HepG2 (cell line): ENCODE results near the gene CRYBA2. TPM values are rescaled to one million over a fixed set of nuclear protein-coding genes. Genes with fewer than 3 reads are reported as not detected.

ENCODE experiments used
- ERF ChIP-seq: IDR thresholded peaks from 2 replicates; pipeline ENCODE4 v1.6.1; 2018; ENCODE audit warnings: missing biosample characterization, missing genetic modification reagents
- RARA ChIP-seq: IDR thresholded peaks from 2 replicates; pipeline ENCODE4 v1.6.1; 2016; ENCODE audit warnings: missing genetic modification reagents, missing compliant biosample characterization
- RFX1 ChIP-seq: fragments of 450-650 bp; IDR thresholded peaks from 2 replicates; pipeline ENCODE4 v1.6.1; 2017
- RFX5 ChIP-seq: IDR thresholded peaks from 2 replicates; pipeline ENCODE4 v1.6.1; 2011; ENCODE audit warnings: low read depth, low read length, improper control_type of control experiment
- RXRA ChIP-seq: sonication (generic); formaldehyde crosslinking; IDR thresholded peaks from 2 replicates; pipeline ENCODE4 v1.5.1; 2020; ENCODE audit warnings: missing genetic modification reagents
- TBP ChIP-seq: sonication (generic); formaldehyde crosslinking; IDR thresholded peaks from 2 replicates; pipeline ENCODE4 v1.5.0; 2020; ENCODE audit warnings: missing genetic modification reagents
- TMF1 ChIP-seq: sonication (generic); formaldehyde crosslinking; IDR thresholded peaks from 2 replicates; pipeline ENCODE4 v1.8.1; 2022; ENCODE audit warnings: low read depth, missing genetic modification reagents
- ZBTB42 ChIP-seq: sonication (generic); formaldehyde crosslinking; IDR thresholded peaks from 2 replicates; pipeline ENCODE4 v1.5.0; 2020; ENCODE audit warnings: mild to moderate bottlenecking, missing genetic modification reagents
- ZNF234 ChIP-seq: sonication (generic); formaldehyde crosslinking; conservative IDR thresholded peaks from 2 replicates; pipeline ENCODE4 v1.5.1; 2020; ENCODE audit warnings: mild to moderate bottlenecking, missing genetic modification reagents
- ZNF713 ChIP-seq: sonication (generic); formaldehyde crosslinking; IDR thresholded peaks from 2 replicates; pipeline ENCODE4 v1.4.0; 2020; ENCODE audit warnings: mild to moderate bottlenecking, missing genetic modification reagents
- polyA plus RNA-seq, 8 experiments: library from polyadenylated mRNA; depleted of rRNA in 3 of 8; stranded (reverse) in 7 of 8; unstranded in 1 of 8; fragments of >200 nt; fragmentation: Illumina TruSeq in 4 of 8; extraction: Trizol in 4 of 8; gene quantifications; 2 replicates each; pipeline versions ENCODE4 v1.2.1 to v1.2.3, GENCODE V29; 2011 to 2016; ENCODE audit warnings: low read depth in 4 of 8, missing spikeins in 1 of 8, mixed read lengths in 1 of 8; ENCODE audit not compliant: insufficient read depth in 1 of 8
- total RNA-seq, 5 experiments: library from RNA; depleted of rRNA; stranded (reverse); fragments of >200 nt; fragmentation: Illumina TruSeq; extraction: Trizol; gene quantifications; 2 replicates each; pipeline ENCODE4 v1.2.3, GENCODE V29; 2016; ENCODE audit warnings: low read depth in 1 of 5
- TF ChIP-seq, protein P1 (sequence below): sonication (generic); formaldehyde crosslinking; IDR thresholded peaks from 2 replicates; pipeline ENCODE4 v1.9.0; 2021; ENCODE audit warnings: mild to moderate bottlenecking, missing genetic modification reagents
- TF ChIP-seq, protein P2 (sequence below): sonication (generic); formaldehyde crosslinking; IDR thresholded peaks from 2 replicates; pipeline ENCODE4 v1.4.0; 2020; ENCODE audit warnings: mild to moderate bottlenecking, missing genetic modification reagents
- TF ChIP-seq, protein P3 (sequence below): sonication (generic); formaldehyde crosslinking; IDR thresholded peaks from 2 replicates; pipeline ENCODE4 v1.4.0; 2020; ENCODE audit warnings: missing genetic modification reagents, borderline replicate concordance
- TF ChIP-seq, protein P4 (sequence below): sonication (generic); formaldehyde crosslinking; IDR thresholded peaks from 2 replicates; pipeline ENCODE4 v1.4.0; 2020; ENCODE audit warnings: missing genetic modification reagents, borderline replicate concordance

Gene CRYBA2
- total and polyA plus RNA-seq, 2 of the 13 experiments (the other 11 are each of a cell fraction or from before 2014, with no cell fraction given): not detected

DNA sequence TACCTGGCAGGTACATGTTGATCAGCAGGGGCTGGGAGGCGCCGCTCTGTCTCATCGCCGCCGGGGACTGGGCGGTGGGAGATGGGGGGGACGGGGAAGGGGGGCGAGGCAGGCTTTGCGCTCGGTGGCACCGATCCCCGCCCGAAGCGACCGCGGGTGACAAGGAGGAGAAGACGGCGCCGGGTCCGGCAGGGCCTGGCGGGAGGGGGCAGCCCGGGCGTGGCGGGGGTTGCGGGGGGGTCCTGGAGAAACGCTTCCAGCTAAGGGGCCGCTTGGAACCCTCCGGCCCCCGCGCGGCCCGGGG, 8.2 kb downstream of the CRYBA2 start, which contains the start of gene FEV (continued):
- TF ChIP-seq, protein P1, sequence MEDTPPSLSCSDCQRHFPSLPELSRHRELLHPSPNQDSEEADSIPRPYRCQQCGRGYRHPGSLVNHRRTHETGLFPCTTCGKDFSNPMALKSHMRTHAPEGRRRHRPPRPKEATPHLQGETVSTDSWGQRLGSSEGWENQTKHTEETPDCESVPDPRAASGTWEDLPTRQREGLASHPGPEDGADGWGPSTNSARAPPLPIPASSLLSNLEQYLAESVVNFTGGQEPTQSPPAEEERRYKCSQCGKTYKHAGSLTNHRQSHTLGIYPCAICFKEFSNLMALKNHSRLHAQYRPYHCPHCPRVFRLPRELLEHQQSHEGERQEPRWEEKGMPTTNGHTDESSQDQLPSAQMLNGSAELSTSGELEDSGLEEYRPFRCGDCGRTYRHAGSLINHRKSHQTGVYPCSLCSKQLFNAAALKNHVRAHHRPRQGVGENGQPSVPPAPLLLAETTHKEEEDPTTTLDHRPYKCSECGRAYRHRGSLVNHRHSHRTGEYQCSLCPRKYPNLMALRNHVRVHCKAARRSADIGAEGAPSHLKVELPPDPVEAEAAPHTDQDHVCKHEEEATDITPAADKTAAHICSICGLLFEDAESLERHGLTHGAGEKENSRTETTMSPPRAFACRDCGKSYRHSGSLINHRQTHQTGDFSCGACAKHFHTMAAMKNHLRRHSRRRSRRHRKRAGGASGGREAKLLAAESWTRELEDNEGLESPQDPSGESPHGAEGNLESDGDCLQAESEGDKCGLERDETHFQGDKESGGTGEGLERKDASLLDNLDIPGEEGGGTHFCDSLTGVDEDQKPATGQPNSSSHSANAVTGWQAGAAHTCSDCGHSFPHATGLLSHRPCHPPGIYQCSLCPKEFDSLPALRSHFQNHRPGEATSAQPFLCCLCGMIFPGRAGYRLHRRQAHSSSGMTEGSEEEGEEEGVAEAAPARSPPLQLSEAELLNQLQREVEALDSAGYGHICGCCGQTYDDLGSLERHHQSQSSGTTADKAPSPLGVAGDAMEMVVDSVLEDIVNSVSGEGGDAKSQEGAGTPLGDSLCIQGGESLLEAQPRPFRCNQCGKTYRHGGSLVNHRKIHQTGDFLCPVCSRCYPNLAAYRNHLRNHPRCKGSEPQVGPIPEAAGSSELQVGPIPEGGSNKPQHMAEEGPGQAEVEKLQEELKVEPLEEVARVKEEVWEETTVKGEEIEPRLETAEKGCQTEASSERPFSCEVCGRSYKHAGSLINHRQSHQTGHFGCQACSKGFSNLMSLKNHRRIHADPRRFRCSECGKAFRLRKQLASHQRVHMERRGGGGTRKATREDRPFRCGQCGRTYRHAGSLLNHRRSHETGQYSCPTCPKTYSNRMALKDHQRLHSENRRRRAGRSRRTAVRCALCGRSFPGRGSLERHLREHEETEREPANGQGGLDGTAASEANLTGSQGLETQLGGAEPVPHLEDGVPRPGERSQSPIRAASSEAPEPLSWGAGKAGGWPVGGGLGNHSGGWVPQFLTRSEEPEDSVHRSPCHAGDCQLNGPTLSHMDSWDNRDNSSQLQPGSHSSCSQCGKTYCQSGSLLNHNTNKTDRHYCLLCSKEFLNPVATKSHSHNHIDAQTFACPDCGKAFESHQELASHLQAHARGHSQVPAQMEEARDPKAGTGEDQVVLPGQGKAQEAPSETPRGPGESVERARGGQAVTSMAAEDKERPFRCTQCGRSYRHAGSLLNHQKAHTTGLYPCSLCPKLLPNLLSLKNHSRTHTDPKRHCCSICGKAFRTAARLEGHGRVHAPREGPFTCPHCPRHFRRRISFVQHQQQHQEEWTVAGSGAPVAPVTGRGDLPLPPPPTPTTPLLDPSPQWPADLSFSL (CRISPR knock-in tag): no peak
- TF ChIP-seq ZNF713 (no peak), RFX5 (no peak), ZNF234 (CRISPR knock-in tag) (no peak), RFX1 (no peak), ERF (CRISPR knock-in tag) (no peak), TBP (CRISPR knock-in tag) (no peak), TMF1 (CRISPR knock-in tag) (no peak), RXRA (CRISPR knock-in tag) (no peak), ZBTB42 (CRISPR knock-in tag) (no peak), RARA (CRISPR knock-in tag) (no peak)
- TF ChIP-seq, protein P2, sequence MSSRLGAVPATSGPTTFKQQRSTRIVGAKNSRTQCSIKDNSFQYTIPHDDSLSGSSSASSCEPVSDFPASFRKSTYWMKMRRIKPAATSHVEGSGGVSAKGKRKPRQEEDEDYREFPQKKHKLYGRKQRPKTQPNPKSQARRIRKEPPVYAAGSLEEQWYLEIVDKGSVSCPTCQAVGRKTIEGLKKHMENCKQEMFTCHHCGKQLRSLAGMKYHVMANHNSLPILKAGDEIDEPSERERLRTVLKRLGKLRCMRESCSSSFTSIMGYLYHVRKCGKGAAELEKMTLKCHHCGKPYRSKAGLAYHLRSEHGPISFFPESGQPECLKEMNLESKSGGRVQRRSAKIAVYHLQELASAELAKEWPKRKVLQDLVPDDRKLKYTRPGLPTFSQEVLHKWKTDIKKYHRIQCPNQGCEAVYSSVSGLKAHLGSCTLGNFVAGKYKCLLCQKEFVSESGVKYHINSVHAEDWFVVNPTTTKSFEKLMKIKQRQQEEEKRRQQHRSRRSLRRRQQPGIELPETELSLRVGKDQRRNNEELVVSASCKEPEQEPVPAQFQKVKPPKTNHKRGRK (CRISPR knock-in tag): no peak
- TF ChIP-seq, protein P3, sequence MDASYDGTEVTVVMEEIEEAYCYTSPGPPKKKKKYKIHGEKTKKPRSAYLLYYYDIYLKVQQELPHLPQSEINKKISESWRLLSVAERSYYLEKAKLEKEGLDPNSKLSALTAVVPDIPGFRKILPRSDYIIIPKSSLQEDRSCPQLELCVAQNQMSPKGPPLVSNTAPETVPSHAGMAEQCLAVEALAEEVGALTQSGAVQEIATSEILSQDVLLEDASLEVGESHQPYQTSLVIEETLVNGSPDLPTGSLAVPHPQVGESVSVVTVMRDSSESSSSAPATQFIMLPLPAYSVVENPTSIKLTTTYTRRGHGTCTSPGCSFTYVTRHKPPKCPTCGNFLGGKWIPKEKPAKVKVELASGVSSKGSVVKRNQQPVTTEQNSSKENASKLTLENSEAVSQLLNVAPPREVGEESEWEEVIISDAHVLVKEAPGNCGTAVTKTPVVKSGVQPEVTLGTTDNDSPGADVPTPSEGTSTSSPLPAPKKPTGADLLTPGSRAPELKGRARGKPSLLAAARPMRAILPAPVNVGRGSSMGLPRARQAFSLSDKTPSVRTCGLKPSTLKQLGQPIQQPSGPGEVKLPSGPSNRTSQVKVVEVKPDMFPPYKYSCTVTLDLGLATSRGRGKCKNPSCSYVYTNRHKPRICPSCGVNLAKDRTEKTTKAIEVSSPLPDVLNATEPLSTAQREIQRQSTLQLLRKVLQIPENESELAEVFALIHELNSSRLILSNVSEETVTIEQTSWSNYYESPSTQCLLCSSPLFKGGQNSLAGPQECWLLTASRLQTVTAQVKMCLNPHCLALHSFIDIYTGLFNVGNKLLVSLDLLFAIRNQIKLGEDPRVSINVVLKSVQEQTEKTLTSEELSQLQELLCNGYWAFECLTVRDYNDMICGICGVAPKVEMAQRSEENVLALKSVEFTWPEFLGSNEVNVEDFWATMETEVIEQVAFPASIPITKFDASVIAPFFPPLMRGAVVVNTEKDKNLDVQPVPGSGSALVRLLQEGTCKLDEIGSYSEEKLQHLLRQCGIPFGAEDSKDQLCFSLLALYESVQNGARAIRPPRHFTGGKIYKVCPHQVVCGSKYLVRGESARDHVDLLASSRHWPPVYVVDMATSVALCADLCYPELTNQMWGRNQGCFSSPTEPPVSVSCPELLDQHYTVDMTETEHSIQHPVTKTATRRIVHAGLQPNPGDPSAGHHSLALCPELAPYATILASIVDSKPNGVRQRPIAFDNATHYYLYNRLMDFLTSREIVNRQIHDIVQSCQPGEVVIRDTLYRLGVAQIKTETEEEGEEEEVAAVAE (CRISPR knock-in tag): no peak
- TF ChIP-seq, protein P4, sequence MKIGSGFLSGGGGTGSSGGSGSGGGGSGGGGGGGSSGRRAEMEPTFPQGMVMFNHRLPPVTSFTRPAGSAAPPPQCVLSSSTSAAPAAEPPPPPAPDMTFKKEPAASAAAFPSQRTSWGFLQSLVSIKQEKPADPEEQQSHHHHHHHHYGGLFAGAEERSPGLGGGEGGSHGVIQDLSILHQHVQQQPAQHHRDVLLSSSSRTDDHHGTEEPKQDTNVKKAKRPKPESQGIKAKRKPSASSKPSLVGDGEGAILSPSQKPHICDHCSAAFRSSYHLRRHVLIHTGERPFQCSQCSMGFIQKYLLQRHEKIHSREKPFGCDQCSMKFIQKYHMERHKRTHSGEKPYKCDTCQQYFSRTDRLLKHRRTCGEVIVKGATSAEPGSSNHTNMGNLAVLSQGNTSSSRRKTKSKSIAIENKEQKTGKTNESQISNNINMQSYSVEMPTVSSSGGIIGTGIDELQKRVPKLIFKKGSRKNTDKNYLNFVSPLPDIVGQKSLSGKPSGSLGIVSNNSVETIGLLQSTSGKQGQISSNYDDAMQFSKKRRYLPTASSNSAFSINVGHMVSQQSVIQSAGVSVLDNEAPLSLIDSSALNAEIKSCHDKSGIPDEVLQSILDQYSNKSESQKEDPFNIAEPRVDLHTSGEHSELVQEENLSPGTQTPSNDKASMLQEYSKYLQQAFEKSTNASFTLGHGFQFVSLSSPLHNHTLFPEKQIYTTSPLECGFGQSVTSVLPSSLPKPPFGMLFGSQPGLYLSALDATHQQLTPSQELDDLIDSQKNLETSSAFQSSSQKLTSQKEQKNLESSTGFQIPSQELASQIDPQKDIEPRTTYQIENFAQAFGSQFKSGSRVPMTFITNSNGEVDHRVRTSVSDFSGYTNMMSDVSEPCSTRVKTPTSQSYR (CRISPR knock-in tag): no peak
